NCI-H1105 (cell line): ENCODE results near the gene FNTB.
"Not testable (repeated sequence)": the region's sequence is repeated elsewhere in the genome, so short reads cannot be mapped to it uniquely, and the experiment has no call there.

ENCODE experiments used
- DNase-seq: peaks from one replicate; lab custom pipeline; 2025; lab: John Stamatoyannopoulos, UW

FNTB gene

GRCh38 chr14:65019944-65020566 lies 33.4 kb downstream of the FNTB start:
- DNase-seq = peak; percentile 1

- no peak for DNase-seq
Measured at GRCh38 chr14:65024957-65025356, 38.3 kb downstream of the FNTB start.

GRCh38 chr14:65025818-65026217 lies 39.1 kb downstream of the FNTB start:
- no peak for DNase-seq

- DNase-seq = no peak
Measured at GRCh38 chr14:65026526-65026925, 39.8 kb downstream of the FNTB start.

GRCh38 chr14:65027127-65027799 lies 40.6 kb downstream of the FNTB start:
- no peak for DNase-seq

- DNase-seq = no peak
Measured at GRCh38 chr14:65028937-65029336, 42.2 kb downstream of the FNTB start.

GRCh38 chr14:65031321-65031720 lies 44.6 kb downstream of the FNTB start:
- not testable (repeated sequence) for DNase-seq

GRCh38 chr14:65032319-65032718 lies 45.6 kb downstream of the FNTB start:
- no peak for DNase-seq

GRCh38 chr14:65033181-65033580 lies 46.5 kb downstream of the FNTB start:
- DNase-seq = no peak

- DNase-seq = no peak
Measured at GRCh38 chr14:65034021-65034420, 47.3 kb downstream of the FNTB start.

GRCh38 chr14:65035049-65035448 lies 48.4 kb downstream of the FNTB start:
- DNase-seq = no peak

- DNase-seq = no peak
Measured at GRCh38 chr14:65038966-65039365, 52.3 kb downstream of the FNTB start.

- DNase-seq = no peak
Measured at GRCh38 chr14:65040666-65041433, 54.2 kb downstream of the FNTB start.

- no peak for DNase-seq
Measured at GRCh38 chr14:65041434-65041915, 54.8 kb downstream of the FNTB start.

- DNase-seq = no peak
Measured at GRCh38 chr14:65042296-65042695, 55.6 kb downstream of the FNTB start.

- DNase-seq = no peak
Measured at GRCh38 chr14:65042731-65043372, 56.2 kb downstream of the FNTB start.

- DNase-seq = no peak
Measured at GRCh38 chr14:65043893-65044595, 57.3 kb downstream of the FNTB start.

GRCh38 chr14:65044596-65044959 lies 57.9 kb downstream of the FNTB start:
- no peak for DNase-seq

- no peak for DNase-seq
Measured at GRCh38 chr14:65045006-65045405, 58.3 kb downstream of the FNTB start.

- DNase-seq = no peak
Measured at GRCh38 chr14:65045709-65046108, 59.0 kb downstream of the FNTB start.

- DNase-seq = no peak
Measured at GRCh38 chr14:65052832-65053231, 66.1 kb downstream of the FNTB start.

- DNase-seq = no peak
Measured at GRCh38 chr14:65053466-65053865, 66.8 kb downstream of the FNTB start.
